Jurkat, Clone E6-1 (cell line): ENCODE results near the gene TSHZ3.
A peak's percentile ranks its signal among the peaks of the same experiment; 100 is the strongest.

Source experiments
- DNase-seq: peaks from one replicate; pipeline ENCODE4 v3.0.0-alpha.2; 2011; ENCODE audit warnings: low read depth, low spot score
- H3K4me3 ChIP-seq: 2 replicates; pipeline ENCODE4 v1.5.1; 2011; ENCODE audit warnings: mild to moderate bottlenecking, low read length, control low read depth, moderate library complexity

Gene TSHZ3

DNA sequence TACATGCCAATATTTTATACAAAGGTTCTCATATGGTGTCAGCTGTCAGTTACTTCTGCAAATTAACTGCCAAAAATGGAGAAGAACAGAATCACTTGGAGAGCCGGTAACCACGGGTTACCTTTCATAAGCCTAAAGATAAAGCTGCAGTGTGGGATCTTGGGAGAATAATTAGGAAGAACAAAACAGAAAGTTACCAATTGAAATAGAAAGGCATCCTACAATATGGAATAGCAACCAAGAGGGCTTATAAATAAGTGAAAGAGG lies 74.2 kb downstream of the TSHZ3 start:
- no peak overlapping the region for H3K4me3 ChIP-seq
- DNase-seq = no peak

DNA sequence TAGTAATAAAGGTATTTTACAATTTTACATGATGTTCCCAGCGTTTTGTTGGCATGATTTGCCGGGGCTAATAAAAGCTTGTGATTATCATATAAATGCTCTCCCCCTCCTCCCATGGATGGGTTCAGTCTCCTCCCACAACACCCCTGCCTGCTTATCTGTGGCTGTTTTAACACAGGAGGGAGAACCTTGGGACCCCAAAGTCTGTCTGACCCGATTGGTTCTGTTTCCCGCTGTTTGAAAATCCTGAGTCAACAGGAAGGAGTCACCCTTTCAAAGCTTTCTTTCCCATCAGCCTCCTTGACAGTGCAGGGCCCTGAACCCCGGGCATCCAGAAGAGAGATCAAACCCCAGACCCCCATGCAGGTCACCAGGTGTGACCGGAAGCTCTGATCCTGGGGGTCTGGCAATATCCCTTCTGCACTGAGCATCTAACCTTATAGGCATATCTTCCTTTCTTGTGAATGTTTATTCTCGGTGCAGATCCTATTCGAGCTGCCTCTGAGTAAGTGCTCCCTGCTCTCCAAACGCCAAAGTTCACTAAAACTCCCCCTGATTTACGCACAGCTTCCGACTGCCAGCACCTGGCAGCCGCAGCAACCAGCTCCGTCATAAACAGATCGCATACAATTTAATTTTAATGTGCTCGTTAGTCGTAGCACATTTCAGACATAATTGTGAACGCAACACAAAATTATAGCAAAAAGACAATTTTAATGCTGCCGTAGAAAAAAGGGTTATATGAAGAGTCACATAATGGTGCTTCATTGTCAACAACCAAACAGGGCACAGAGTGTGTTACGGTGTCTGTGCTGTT lies 74.8 kb downstream of the TSHZ3 start:
- H3K4me3 ChIP-seq = no peak overlapping the region
- no peak for DNase-seq

DNA sequence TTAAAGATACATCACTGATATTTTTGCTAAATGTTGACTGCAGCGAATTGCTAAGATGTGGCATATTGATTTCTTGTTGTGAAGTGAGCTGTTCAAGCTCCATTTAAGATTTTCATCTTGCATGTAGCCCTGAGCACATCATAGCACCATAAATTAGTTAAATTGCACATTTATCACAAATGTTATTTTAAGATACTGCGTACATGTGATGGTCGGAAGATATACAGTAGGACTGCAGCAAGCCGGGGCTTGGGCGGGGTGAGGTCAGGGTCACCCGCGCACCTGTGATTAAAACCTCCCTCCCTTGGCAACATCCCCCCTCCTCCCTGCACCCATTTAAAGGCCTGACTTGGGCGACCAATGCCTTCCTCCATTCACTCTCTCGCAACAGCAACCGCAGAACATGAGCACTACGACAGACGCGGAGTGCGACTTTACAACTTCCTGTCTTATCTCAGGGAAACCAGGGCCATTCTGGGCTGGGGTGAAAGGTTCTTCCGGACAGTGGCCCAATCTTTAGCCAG lies 76.6 kb downstream of the TSHZ3 start:
- H3K4me3 ChIP-seq = no peak overlapping the region
- no peak for DNase-seq

DNA sequence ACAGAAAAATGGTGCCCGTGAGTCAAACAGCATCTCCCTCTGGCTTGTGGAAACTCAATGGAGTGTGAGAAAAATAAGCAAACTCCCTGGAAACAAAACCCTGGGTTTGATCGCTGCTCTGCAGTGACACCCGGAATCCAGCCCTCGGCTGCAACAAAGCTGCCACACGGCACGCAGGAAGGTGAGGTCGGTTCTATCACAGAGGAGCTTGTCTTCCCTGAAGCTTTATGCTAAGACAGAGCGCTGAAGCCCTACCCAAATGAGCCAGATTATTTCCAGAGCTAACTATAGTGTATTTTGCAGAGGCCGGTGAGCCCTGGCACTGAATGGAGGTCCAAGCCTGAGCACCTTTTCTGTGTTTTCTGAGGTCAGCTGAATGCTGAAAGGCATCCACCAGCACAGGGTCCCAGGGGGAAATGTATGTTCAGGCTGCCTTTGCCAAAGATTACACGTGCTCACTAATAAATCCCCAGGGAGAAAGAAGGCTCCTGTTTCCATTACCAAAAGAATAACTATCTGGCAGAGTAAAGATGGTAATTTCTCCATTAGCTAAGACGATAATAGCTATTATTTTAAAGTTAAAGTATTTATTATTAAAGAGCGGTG lies 77.8 kb downstream of the TSHZ3 start:
- no peak overlapping the region for H3K4me3 ChIP-seq
- DNase-seq = no peak

DNA sequence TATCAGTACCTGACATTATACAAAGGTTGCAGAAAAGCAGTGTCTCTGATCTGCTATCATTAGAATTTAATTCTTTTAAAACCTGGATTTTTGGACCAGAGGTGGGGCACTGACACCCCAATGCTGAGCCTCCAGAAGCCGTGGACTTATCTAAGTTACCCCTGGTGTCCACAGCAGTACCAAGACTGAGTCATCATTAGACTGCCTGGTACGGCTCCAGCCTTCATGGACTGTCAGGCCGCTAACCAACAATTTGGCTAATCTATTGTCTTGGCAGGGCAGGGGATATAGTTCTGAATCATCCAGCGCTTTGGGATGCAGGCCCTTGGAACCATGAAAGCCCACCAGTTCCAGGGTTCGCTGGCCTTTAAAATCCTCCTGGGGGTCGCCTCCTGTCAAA lies 78.3 kb downstream of the TSHZ3 start:
- no peak overlapping the region for H3K4me3 ChIP-seq
- no peak for DNase-seq

DNA sequence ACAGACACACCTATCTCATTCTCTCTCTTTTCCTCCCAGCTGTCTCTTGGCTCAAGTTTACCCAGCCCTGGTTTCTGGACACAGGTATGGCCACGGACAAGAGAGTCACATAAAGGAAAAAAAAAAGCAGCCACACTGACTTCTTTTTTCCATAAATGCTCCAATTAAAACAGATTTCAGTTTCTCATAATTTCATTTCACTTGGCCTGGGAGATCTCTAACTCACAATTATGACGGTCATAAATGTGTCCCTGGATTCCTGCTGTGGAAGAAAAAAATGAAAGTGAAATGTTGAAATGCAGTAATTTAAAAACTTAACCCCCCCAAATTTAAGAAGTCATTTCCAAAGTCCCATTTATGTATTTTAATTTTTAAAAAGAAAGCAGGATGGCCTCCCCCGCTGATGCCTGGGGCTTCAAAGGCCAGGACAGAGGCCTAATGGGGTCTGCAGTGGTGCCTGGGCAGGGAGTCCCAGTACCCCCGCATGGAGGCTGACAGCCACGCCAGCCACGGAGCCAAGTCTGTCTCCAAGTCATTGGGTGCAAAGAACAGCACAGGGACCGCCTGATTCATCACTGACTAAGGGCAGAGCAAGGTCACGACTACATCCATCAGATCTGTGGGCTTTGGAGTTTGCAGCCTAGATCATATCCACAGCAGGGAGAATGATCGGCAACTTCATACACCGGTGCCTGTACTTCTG lies 79.7 kb downstream of the TSHZ3 start:
- H3K4me3 ChIP-seq = no peak overlapping the region
- no peak for DNase-seq

- DNase-seq = no peak
- no peak overlapping the region for H3K4me3 ChIP-seq
Measured at GRCh38 chr19:31268751-31269383, 80.4 kb downstream of the TSHZ3 start.

- no peak for DNase-seq
Measured at GRCh38 chr19:31266731-31267130, 82.5 kb downstream of the TSHZ3 start.

DNA sequence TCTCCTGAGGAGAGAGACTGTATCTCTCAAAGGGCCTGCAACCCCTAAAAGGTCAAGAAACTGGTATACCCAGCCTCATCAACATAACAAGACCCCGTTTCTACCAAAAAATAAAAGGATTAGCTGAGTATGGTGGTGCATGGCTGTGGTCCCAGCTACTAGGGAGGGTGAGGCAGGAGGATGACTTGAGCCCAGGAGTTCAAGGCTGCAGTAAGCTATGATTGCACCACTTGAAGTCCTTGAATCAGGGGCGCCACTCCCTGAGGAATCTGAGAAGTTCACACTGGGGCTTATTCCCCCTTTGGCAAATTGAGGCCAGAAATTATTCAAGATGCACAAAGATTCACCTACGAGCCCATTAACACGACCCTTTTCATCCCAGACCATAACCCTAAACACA lies 83.0 kb downstream of the TSHZ3 start:
- no peak overlapping the region for H3K4me3 ChIP-seq
- DNase-seq = no peak

More at GRCh38 chr19:31266731-31267130, 82.5 kb downstream of the TSHZ3 start:
- no peak overlapping the region for H3K4me3 ChIP-seq

DNA sequence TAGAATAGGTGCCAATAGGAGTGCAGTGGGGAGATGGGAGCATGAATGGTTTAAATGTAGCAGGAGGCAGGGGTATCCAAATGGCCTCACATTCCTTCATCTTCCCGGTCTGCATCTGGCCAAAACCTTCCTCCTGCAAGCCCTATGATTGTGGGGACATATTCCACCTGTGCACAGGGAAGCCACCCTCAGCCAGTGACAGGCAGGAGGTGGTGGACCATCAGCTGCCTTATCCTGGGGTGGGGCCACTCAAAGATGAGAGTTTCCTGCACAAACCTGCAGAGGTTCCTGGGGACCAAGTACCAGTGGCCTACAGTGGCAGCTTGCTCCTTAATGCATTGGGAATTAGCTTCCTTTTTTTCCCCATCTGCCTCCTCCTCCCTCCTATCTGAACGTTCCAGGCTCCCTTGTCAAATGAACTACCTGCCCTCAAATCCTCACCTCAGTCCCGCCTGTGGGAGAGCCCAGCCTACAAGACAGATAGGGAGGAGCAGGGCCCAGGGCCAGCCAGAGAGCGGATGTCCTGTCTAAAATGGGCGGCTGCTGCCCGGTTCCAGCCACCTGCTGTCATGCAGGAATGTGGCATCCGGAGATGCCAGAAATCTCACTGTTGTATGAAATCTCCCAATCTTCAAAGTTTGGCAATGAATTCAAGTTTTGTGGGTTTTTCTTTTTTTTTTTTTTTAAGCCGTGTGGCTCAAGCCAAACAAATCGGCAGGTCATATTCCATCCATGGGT lies 85.0 kb downstream of the TSHZ3 start:
- H3K4me3 ChIP-seq = no peak overlapping the region
- no peak for DNase-seq

GRCh38 chr19:31263328-31263727 lies 85.9 kb downstream of the TSHZ3 start:
- DNase-seq = no peak

DNA sequence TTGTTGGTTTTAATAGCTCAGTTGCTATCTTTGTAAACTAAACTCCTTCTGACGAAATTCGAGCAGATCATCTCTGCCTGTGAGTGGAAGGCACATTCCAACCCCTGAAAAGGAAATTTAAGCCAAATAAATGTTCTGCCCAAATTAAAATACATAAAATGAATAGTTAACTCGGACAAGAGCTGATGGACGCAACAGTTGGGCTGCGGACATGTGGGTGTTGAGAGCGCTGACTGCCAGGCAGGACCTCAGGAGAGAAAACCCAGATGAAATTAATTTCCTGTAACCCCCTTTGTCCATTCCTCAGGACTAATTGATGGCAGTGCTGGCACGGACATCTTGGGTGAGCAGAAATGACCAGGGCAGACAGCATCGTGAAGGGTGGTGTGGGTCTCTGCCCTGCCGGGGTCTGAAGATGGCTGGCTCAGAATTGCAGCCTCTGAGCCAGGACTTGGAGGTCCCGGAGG lies 86.5 kb downstream of the TSHZ3 start:
- no peak for DNase-seq
- H3K4me3 ChIP-seq = no peak overlapping the region

More at GRCh38 chr19:31263328-31263727, 85.9 kb downstream of the TSHZ3 start:
- no peak overlapping the region for H3K4me3 ChIP-seq

GRCh38 chr19:31261603-31262212 lies 87.5 kb downstream of the TSHZ3 start:
- peak; percentile 5 for DNase-seq
- H3K4me3 ChIP-seq = no peak overlapping the region

GRCh38 chr19:31261019-31261602 lies 88.1 kb downstream of the TSHZ3 start:
- H3K4me3 ChIP-seq = no peak overlapping the region
- no peak for DNase-seq

- no peak for DNase-seq
- H3K4me3 ChIP-seq = no peak overlapping the region
Measured at GRCh38 chr19:31260171-31260933, 88.9 kb downstream of the TSHZ3 start.

GRCh38 chr19:31258211-31259052 lies 90.8 kb downstream of the TSHZ3 start:
- H3K4me3 ChIP-seq = no peak overlapping the region
- DNase-seq = no peak
